Ectodermal cell (in vitro differentiated cells): ENCODE results near the gene CYTH3.

Source experiments
- H3K27ac ChIP-seq: 2 replicates; pipeline ENCODE4 v1.7.0; 2013; ENCODE audit warnings: mild to moderate bottlenecking, low read depth, low read length; ENCODE audit not compliant: insufficient read depth, poor library complexity, severe bottlenecking
- H3K27me3 ChIP-seq: 2 replicates; pipeline ENCODE4 v1.7.0; 2013; ENCODE audit warnings: mild to moderate bottlenecking, low read length; ENCODE audit not compliant: insufficient read depth, control insufficient read depth, poor library complexity, severe bottlenecking
- H3K36me3 ChIP-seq: one replicate; pipeline ENCODE4 v1.7.0; 2013; ENCODE audit warnings: low read length; ENCODE audit not compliant: control insufficient read depth, insufficient read depth
- H3K4me1 ChIP-seq: one replicate; pipeline ENCODE4 v1.7.0; 2013; ENCODE audit warnings: low read length; ENCODE audit not compliant: control insufficient read depth, insufficient read depth
- H3K4me3 ChIP-seq: 2 replicates; pipeline ENCODE4 v1.7.0; 2013; ENCODE audit warnings: low read depth, low read length, control low read depth; ENCODE audit not compliant: insufficient read depth
- H3K9me3 ChIP-seq: 2 replicates; pipeline ENCODE4 v1.7.0; 2013; ENCODE audit warnings: mild to moderate bottlenecking, low read length, moderate library complexity; ENCODE audit not compliant: control insufficient read depth
- WGBS, 2 experiments: methylation state at CpG; one replicate each; pipeline ENCODE4 v1.1.7; 2013; ENCODE audit warnings: missing lambda C conversion rate in 2 of 2; 5-methylcytosine and 5-hydroxymethylcytosine counted together

Gene CYTH3

GRCh38 chr7:6179620-6180343 is 92.6 kb downstream of the CYTH3 start:
- Histone ChIP-seq H3K27me3 (no peaks in the 10 kb centered on the region), H3K9me3 (no peaks in the 10 kb centered on the region), H3K4me1 (no peaks in the 10 kb centered on the region), H3K27ac (no peak overlapping the region), H3K4me3 (no peak overlapping the region), H3K36me3 (no peaks in the 10 kb centered on the region)
- 85 to 89% methylated on average over 3 of the region's 3 CpGs for WGBS, 2 experiments

- Histone ChIP-seq H3K36me3 (no peaks in the 10 kb centered on the region), H3K4me3 (no peak overlapping the region), H3K27ac (no peak overlapping the region), H3K27me3 (no peaks in the 10 kb centered on the region), H3K9me3 (no peaks in the 10 kb centered on the region), H3K4me1 (no peaks in the 10 kb centered on the region)
- WGBS, 2 experiments: 96% methylated on average over 7 of the region's 7 CpGs
These were observed 94.0 kb downstream of the CYTH3 start for GRCh38 chr7:6178298-6179029.

GRCh38 chr7:6175645-6176044 is 96.8 kb downstream of the CYTH3 start:
- H3K9me3 ChIP-seq: no peaks in the 10 kb centered on the region
- H3K4me1 ChIP-seq: peaks cover 11% of the 10 kb centered on the region
- no peak overlapping the region for H3K27ac ChIP-seq
- H3K27me3 ChIP-seq: no peaks in the 10 kb centered on the region
- no peaks in the 10 kb centered on the region for H3K36me3 ChIP-seq
- 91 to 94% methylated on average over 4 of the region's 4 CpGs for WGBS, 2 experiments
- H3K4me3 ChIP-seq: no peak overlapping the region

GRCh38 chr7:6172910-6173295 is 99.5 kb downstream of the CYTH3 start:
- no peak overlapping the region for H3K27ac ChIP-seq
- WGBS, 2 experiments: 94 to 95% methylated on average over 14 of the region's 14 CpGs
- peaks cover 11% of the 10 kb centered on the region for H3K4me1 ChIP-seq
- H3K4me3 ChIP-seq: no peak overlapping the region
- no peaks in the 10 kb centered on the region for H3K27me3 ChIP-seq
- no peaks in the 10 kb centered on the region for H3K9me3 ChIP-seq
- no peaks in the 10 kb centered on the region for H3K36me3 ChIP-seq

- WGBS, 2 experiments: 83 to 85% methylated on average over 20 of the region's 20 CpGs
- Histone ChIP-seq H3K36me3 (no peaks in the 10 kb centered on the region), H3K27ac (no peak overlapping the region), H3K4me3 (no peak overlapping the region), H3K27me3 (no peaks in the 10 kb centered on the region), H3K9me3 (no peaks in the 10 kb centered on the region), H3K4me1 (peaks cover 11% of the 10 kb centered on the region)
These were observed 100.1 kb downstream of the CYTH3 start for GRCh38 chr7:6172224-6172909.

GRCh38 chr7:6171532-6172223 is 100.7 kb downstream of the CYTH3 start:
- Histone ChIP-seq H3K4me3 (no peak overlapping the region), H3K36me3 (no peaks in the 10 kb centered on the region), H3K4me1 (peaks cover 14% of the 10 kb centered on the region), H3K27me3 (no peaks in the 10 kb centered on the region), H3K27ac (no peak overlapping the region), H3K9me3 (no peaks in the 10 kb centered on the region)
- WGBS, 2 experiments: 41 to 46% methylated on average over 22 of the region's 22 CpGs

GRCh38 chr7:6170571-6171531 is 101.6 kb downstream of the CYTH3 start:
- Histone ChIP-seq H3K27ac (no peak overlapping the region), H3K36me3 (no peaks in the 10 kb centered on the region), H3K4me1 (peaks cover 17% of the 10 kb centered on the region), H3K4me3 (no peak overlapping the region), H3K9me3 (no peaks in the 10 kb centered on the region), H3K27me3 (no peaks in the 10 kb centered on the region)
- 95% methylated on average over 59 of the region's 59 CpGs for WGBS, 2 experiments

- Histone ChIP-seq H3K4me1 (peaks cover 17% of the 10 kb centered on the region), H3K4me3 (no peak overlapping the region), H3K27ac (no peak overlapping the region), H3K36me3 (no peaks in the 10 kb centered on the region), H3K9me3 (no peaks in the 10 kb centered on the region), H3K27me3 (no peaks in the 10 kb centered on the region)
- 94 to 95% methylated on average over 36 of the region's 36 CpGs for WGBS, 2 experiments
These were observed 102.5 kb downstream of the CYTH3 start for GRCh38 chr7:6169805-6170520.

- whole genome bisulfite sequencing, 2 experiments: 93 to 96% methylated on average over 14 of the region's 14 CpGs
- Histone ChIP-seq H3K27ac (no peak overlapping the region), H3K27me3 (no peaks in the 10 kb centered on the region), H3K9me3 (no peaks in the 10 kb centered on the region), H3K4me1 (peaks cover 17% of the 10 kb centered on the region), H3K4me3 (no peak overlapping the region), H3K36me3 (no peaks in the 10 kb centered on the region)
These were observed 104.0 kb downstream of the CYTH3 start for GRCh38 chr7:6168477-6168868.
